Breast epithelium (tissue), 4 donors: ENCODE results near the gene HGS. TPM values are rescaled to one million over a fixed set of nuclear protein-coding genes. Genes with fewer than 3 reads are reported as not detected.
A peak's percentile ranks its signal among the peaks of the same experiment; 100 is the strongest.

Source experiments
- DNase-seq, 2 donors: peaks; one replicate each; pipeline ENCODE4 v3.0.0-alpha.2; 2019; ENCODE audit warnings: low spot score in 2 of 2
- H3K27ac ChIP-seq, 2 donors: fragments of 200-600 bp; sonication (generic) in 1 of 2; one replicate each; pipeline ENCODE4 v1.5.1; 2016 to 2019; ENCODE audit warnings: mild to moderate bottlenecking in 1 of 2
- H3K27me3 ChIP-seq, 2 donors: fragments of 200-600 bp; sonication (generic) in 1 of 2; one replicate each; pipeline versions ENCODE4 v1.5.1 to v1.6.0; 2017 to 2019; ENCODE audit warnings: control low read depth in 1 of 2, mild to moderate bottlenecking in 1 of 2
- H3K36me3 ChIP-seq: fragments of 200-600 bp; one replicate; pipeline ENCODE4 v1.5.1; 2019
- H3K4me1 ChIP-seq, 2 donors: fragments of 200-600 bp; sonication (generic); one replicate each; pipeline ENCODE4 v1.5.1; 2016 to 2019; ENCODE audit warnings: control low read depth in 1 of 2
- H3K4me3 ChIP-seq, 3 donors: fragments of 200-600 bp; sonication (generic); 1 replicate in 2 of 3; 2 replicates in 1 of 3; pipeline ENCODE4 v1.5.1; 2016 to 2019; ENCODE audit warnings: mild to moderate bottlenecking in 3 of 3, moderate library complexity in 2 of 3
- H3K9me3 ChIP-seq, 2 donors: fragments of 200-600 bp; sonication (generic) in 1 of 2; one replicate each; pipeline ENCODE4 v1.5.1; 2016 to 2019; ENCODE audit warnings: control low read depth in 1 of 2
- CTCF ChIP-seq, 3 donors: fragments of 450-650 bp; IDR thresholded peaks; one replicate each; pipeline ENCODE4 v1.5.1; 2016 to 2017; ENCODE audit warnings: antibody characterized with exemption in 3 of 3, mild to moderate bottlenecking in 3 of 3, moderate library complexity in 3 of 3
- POLR2A ChIP-seq: fragments of 450-650 bp; IDR thresholded peaks from one replicate; pipeline ENCODE4 v1.6.1; 2016; ENCODE audit warnings: antibody characterized with exemption, mild to moderate bottlenecking, moderate library complexity
- POLR2AphosphoS5 ChIP-seq, 3 donors: sonication (generic); formaldehyde crosslinking; IDR thresholded peaks; one replicate each; pipeline ENCODE4 v1.6.1; 2017; ENCODE audit warnings: antibody characterized with exemption in 3 of 3
- intact Hi-C: fragments of 100-400 bp; cut with DNase I; formaldehyde crosslinking; loops from one replicate; pipeline ENCODE4 v1.15.1; 2023; ENCODE audit warnings: low total_unique reads
- total RNA-seq, 3 donors: library from RNA; depleted of rRNA; stranded (reverse); fragments of >200 nt; gene quantifications; one replicate each; pipeline ENCODE4 v1.1.0, GENCODE V29; 2016

Gene HGS
- 10 to 100 TPM; 61.0 to 75.0 (median 64.6) TPM for total RNA-seq

GRCh38 chr17:81683584-81684441 is at the start of gene HGS, which contains the start of gene ARL16:
HGS (plus strand) TSS chr17:81684011; CDS start chr17:81684067, 56 bp downstream.
ARL16 (minus strand) TSS chr17:81683797; CDS start chr17:81683753, 44 bp downstream.
- Histone ChIP-seq H3K9me3 (no peaks in the 10 kb centered on the region), H3K27ac (peak within 1 kb of the TSS; percentile 88 to 89), H3K27me3 (no peaks in the 10 kb centered on the region), H3K4me1 (peaks cover 14 to 28% of the 10 kb centered on the region in 2 donors), H3K36me3 (no peaks in the 10 kb centered on the region), H3K4me3 (peak within 1 kb of the TSS; percentile 73 to 100 (median 83))
- peak; percentile 98 to 99 for DNase-seq
- TF ChIP-seq CTCF (IDR thresholded peaks at IDR 0.05) (no peak), POLR2A (no peak), POLR2AphosphoS5 (IDR thresholded peaks at IDR 0.05) (peak; percentile 63 to 72 (median 66))
- intact Hi-C loops, result no loop called here

GRCh38 chr17:81635431-81635830 is 48.4 kb upstream of the HGS start:
- intact Hi-C loops, result no loop called here
- no peak for TF ChIP-seq CTCF (IDR thresholded peaks at IDR 0.05)
- Histone ChIP-seq H3K27me3 (no peaks in the 10 kb centered on the region), H3K4me1 (peaks cover 0 to 12% of the 10 kb centered on the region in 2 donors), H3K9me3 (no peaks in the 10 kb centered on the region), H3K27ac (no peak overlapping the region), H3K36me3 (no peaks in the 10 kb centered on the region), H3K4me3 (peak overlapping the region; percentile 92 to 95 (median 94))
- DNase-seq, result no peak

GRCh38 chr17:81635973-81636504 is 47.8 kb upstream of the HGS start:
- no peaks in the 10 kb centered on the region for H3K36me3 ChIP-seq
- H3K27ac ChIP-seq, result peak overlapping the region; percentile 91 to 96
- no peaks in the 10 kb centered on the region for H3K9me3 ChIP-seq
- intact Hi-C loops, result no loop called here
- no peaks in the 10 kb centered on the region for H3K27me3 ChIP-seq
- no peak for DNase-seq
- peaks cover 0 to 12% of the 10 kb centered on the region in 2 donors for H3K4me1 ChIP-seq
- TF ChIP-seq CTCF (IDR thresholded peaks at IDR 0.05) (no peak), POLR2A (no peak), POLR2AphosphoS5 (IDR thresholded peaks at IDR 0.05) (no peak)
- peak overlapping the region; percentile 92 to 95 (median 94) for H3K4me3 ChIP-seq

GRCh38 chr17:81636505-81637288 is 47.1 kb upstream of the HGS start, which contains the start of the genes NPLOC4 and TSPAN10:
NPLOC4 (minus strand) TSS chr17:81637112; CDS start chr17:81636930, 182 bp downstream.
TSPAN10 (plus strand) TSS chr17:81637196; CDS start chr17:81642413, 5,217 bp downstream.
- H3K9me3 ChIP-seq, result no peaks in the 10 kb centered on the region
- peak; percentile 79 to 86 for DNase-seq
- peak within 1 kb of the TSS; percentile 92 to 95 (median 94) for H3K4me3 ChIP-seq
- H3K27me3 ChIP-seq, result no peaks in the 10 kb centered on the region
- H3K4me1 ChIP-seq, result peaks cover 0 to 12% of the 10 kb centered on the region in 2 donors
- H3K27ac ChIP-seq, result peak within 1 kb of the TSS; percentile 91 to 96
- no peaks in the 10 kb centered on the region for H3K36me3 ChIP-seq
- intact Hi-C loops, result no loop called here
- TF ChIP-seq POLR2AphosphoS5 (IDR thresholded peaks at IDR 0.05) (peak; percentile 48 to 84 (median 65)), POLR2A (peak; percentile 21), CTCF (IDR thresholded peaks at IDR 0.05) (peak in 1 of 3 donors; percentile 11)
